Measurements from ENCODE around the gene TUBGCP3. TPM values are rescaled to one million over a fixed set of nuclear protein-coding genes. Genes with fewer than 3 reads are reported as not detected.
A peak's percentile ranks its signal among the peaks of the same experiment; 100 is the strongest.
"Not testable (repeated sequence)": the region's sequence is repeated elsewhere in the genome, so short reads cannot be mapped to it uniquely, and the experiment has no call there.

TUBGCP3 gene, protein sequence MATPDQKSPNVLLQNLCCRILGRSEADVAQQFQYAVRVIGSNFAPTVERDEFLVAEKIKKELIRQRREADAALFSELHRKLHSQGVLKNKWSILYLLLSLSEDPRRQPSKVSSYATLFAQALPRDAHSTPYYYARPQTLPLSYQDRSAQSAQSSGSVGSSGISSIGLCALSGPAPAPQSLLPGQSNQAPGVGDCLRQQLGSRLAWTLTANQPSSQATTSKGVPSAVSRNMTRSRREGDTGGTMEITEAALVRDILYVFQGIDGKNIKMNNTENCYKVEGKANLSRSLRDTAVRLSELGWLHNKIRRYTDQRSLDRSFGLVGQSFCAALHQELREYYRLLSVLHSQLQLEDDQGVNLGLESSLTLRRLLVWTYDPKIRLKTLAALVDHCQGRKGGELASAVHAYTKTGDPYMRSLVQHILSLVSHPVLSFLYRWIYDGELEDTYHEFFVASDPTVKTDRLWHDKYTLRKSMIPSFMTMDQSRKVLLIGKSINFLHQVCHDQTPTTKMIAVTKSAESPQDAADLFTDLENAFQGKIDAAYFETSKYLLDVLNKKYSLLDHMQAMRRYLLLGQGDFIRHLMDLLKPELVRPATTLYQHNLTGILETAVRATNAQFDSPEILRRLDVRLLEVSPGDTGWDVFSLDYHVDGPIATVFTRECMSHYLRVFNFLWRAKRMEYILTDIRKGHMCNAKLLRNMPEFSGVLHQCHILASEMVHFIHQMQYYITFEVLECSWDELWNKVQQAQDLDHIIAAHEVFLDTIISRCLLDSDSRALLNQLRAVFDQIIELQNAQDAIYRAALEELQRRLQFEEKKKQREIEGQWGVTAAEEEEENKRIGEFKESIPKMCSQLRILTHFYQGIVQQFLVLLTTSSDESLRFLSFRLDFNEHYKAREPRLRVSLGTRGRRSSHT
- total RNA-seq: 10 to 100 TPM; 27.3 to 67.2 TPM

DNA sequence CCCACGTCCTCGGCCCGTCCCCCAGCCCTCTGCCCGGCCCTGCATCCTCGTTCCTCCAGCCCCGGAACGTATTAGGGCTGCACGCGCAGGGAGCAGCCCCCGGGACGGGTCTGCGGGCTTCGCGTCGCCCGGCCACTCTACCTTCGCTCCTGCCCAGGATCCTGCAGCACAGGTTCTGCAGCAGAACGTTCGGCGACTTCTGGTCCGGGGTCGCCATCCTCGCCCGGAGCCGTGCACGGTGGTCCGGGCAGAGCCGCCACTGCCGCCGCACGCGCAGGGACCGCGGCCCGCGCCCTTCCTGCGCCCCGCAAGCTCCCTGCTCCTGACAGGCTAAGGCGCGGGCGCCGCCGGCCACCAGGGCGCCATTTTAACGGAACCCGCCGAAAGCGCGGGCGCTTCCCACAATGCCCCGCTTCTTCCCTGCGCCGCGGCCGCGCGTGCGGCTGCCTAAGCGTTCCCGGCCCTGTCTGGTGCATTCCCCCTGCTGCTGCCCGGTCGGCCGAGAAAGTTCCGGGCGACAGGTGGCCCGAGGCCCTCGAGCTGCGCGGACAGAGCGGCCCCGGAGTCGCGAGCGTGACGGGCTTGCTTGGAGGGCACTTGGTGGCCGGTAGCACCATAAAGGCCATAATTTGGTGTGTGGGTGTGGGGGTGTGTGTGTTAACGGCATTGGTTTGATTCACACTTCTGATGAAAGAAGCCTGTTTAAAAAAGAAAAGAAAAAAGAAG lies at the start of gene TUBGCP3:
TSS of gene TUBGCP3 (minus strand) at position 390 of the 726 bp plus-strand sequence. CDS start at position 217, 173 bp downstream.
- Mint-ChIP-seq H3K9me3 (peaks cover 0 to 4% of the 10 kb centered on the region in 2 donors), H3K27ac (peak within 1 kb of the TSS; percentile 93 to 96)

DNA sequence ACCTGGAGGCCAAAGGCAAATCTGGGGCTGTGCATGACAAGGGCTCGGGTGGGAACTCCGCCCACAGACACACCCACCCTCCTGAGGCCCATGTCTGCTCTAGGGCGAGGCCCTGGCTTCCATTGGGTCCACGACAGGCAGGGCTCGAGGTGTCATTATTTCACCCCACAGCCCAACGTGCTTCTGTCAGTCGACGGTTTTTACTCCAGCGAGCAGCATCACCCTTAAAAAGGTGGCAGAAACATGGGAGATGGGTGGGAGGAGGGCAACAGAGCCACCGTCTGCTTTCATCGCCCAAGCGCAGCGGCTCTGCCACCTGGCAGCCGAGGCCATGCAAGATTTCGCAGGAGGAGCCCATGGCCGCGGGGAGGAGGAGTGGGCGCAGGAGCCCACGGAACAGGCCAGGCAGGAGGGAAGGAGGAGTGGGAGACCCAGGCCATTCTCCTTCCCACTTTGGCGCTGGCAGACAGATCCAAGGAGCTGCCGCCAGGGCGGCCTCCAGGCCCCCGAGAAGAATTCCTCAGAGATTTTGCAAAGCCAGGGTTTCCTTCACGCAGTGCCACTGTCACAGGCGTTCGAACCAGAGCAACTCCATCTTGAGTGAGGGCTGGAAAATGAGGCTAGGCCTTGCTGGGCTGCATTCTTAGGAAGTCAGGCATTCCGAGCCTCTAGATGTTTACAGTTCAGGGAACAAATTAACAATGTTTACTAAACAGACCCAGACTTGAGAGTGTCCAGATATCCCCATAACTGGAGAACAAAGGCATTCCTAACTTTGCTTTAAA lies 49.3 kb upstream of the TUBGCP3 start:
- Mint-ChIP-seq H3K9me3 (no peaks in the 10 kb centered on the region), H3K27ac (no peak overlapping the region), H3K36me3 (no peaks in the 10 kb centered on the region)
- no peak for DNase-seq (ENCODE audit: low spot score in 2 of 2)
- no peak for ATAC-seq

More for the DNA sequence above, at the start of gene TUBGCP3:
- ATAC-seq (peak; percentile 79 to 88), DNase-seq (ENCODE audit: low spot score in 2 of 2) (peak; percentile 81 to 82)
- peaks cover 25% of the 10 kb centered on the region in 2 donors for H3K36me3 Mint-ChIP-seq

GRCh38 chr13:112636401-112636975 lies 48.5 kb upstream of the TUBGCP3 start:
- no peaks in the 10 kb centered on the region for H3K36me3 Mint-ChIP-seq
- H3K27ac Mint-ChIP-seq: no peak overlapping the region
- DNase-seq (ENCODE audit: low spot score in 2 of 2): no peak
- ATAC-seq: no peak
- no peaks in the 10 kb centered on the region for H3K9me3 Mint-ChIP-seq

- ATAC-seq (no peak), DNase-seq (ENCODE audit: low spot score in 2 of 2) (no peak)
- Mint-ChIP-seq H3K36me3 (no peaks in the 10 kb centered on the region), H3K27ac (no peak overlapping the region), H3K9me3 (no peaks in the 10 kb centered on the region)
Measured at GRCh38 chr13:112635323-112635722, 47.4 kb upstream of the TUBGCP3 start.

DNA sequence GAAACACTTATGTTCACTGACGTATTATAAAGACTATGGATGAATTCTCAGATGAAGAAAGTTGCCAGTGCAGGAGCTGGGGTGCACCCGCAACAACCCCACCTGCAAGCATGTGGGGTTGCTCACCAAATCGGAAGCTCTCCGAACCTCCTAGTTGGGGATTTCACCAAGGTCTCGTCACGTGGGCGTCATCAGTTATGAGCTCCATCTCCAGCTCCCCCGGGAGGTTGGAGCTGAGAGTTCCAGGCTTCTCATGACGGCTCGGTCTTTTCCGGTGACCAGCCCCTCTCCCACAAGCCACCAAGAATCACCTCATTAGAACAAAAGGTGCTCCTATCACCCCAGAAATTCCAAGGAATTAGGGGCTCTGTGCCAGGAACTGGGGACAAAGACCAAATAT lies 46.1 kb upstream of the TUBGCP3 start:
- DNase-seq (ENCODE audit: low spot score in 2 of 2): no peak
- Mint-ChIP-seq H3K9me3 (no peaks in the 10 kb centered on the region), H3K27ac (no peak overlapping the region), H3K36me3 (no peaks in the 10 kb centered on the region)
- ATAC-seq: no peak

DNA sequence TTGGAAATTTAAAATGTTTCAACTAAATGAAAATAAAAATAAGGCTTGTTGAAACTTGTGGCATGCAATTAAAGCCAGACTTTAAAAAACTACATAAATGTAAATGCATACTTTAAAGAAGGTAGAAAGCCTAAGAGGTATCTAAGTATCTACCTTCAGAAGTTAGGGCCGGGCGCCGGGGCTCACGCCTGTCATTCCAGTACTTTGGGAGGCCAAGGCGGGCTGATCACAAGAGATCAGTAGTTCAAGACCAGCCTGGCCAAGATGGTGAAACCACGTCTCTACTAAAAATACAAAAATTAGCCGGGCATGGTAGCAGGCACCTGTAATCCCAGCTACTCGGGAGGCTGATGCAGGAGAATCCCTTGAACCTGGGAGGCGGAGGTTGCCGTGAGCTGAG lies 42.3 kb upstream of the TUBGCP3 start:
- not testable (repeated sequence) for ATAC-seq, H3K27ac Mint-ChIP-seq, H3K36me3 Mint-ChIP-seq

GRCh38 chr13:112629161-112629560 lies 41.2 kb upstream of the TUBGCP3 start:
- Mint-ChIP-seq H3K36me3 (no peaks in the 10 kb centered on the region), H3K9me3 (no peaks in the 10 kb centered on the region), H3K27ac (no peak overlapping the region)

More for the DNA sequence above, 42.3 kb upstream of the TUBGCP3 start:
- not testable (repeated sequence) for DNase-seq (ENCODE audit: low spot score in 2 of 2); H3K9me3 Mint-ChIP-seq

DNA sequence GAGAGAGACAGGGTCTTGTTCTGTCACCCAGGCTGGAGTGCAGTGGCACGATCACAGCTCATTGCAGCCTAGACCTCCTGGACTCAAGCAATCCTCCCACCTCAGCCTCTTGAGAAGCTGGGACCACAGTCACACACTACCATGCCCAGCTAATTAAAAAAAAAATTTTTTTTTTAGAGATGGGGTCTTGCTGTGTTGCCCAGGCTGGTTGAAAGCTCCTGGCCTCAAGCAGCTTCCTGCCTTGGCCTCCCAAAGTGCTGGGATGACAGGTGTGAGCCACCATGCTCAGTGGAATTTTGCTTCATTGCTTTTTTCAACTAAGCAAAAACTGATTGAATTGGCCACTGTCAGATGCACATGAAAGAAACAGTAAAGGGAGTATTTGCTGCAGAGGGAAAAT lies 39.7 kb upstream of the TUBGCP3 start:
- not testable (repeated sequence) for H3K9me3 Mint-ChIP-seq; H3K27ac Mint-ChIP-seq; DNase-seq (ENCODE audit: low spot score in 2 of 2); H3K36me3 Mint-ChIP-seq; ATAC-seq

More at GRCh38 chr13:112629161-112629560, 41.2 kb upstream of the TUBGCP3 start:
- DNase-seq (ENCODE audit: low spot score in 2 of 2) (no peak), ATAC-seq (no peak)

- Mint-ChIP-seq H3K36me3 (no peaks in the 10 kb centered on the region), H3K9me3 (no peaks in the 10 kb centered on the region), H3K27ac (no peak overlapping the region)
- DNase-seq (ENCODE audit: low spot score in 2 of 2) (no peak), ATAC-seq (no peak)
Measured at GRCh38 chr13:112627161-112627560, 39.2 kb upstream of the TUBGCP3 start.

- no peak for ATAC-seq
- H3K9me3 Mint-ChIP-seq: no peaks in the 10 kb centered on the region
- H3K36me3 Mint-ChIP-seq: no peaks in the 10 kb centered on the region
- DNase-seq (ENCODE audit: low spot score in 2 of 2): no peak
- H3K27ac Mint-ChIP-seq: no peak overlapping the region
Measured at GRCh38 chr13:112626761-112627160, 38.8 kb upstream of the TUBGCP3 start.

DNA sequence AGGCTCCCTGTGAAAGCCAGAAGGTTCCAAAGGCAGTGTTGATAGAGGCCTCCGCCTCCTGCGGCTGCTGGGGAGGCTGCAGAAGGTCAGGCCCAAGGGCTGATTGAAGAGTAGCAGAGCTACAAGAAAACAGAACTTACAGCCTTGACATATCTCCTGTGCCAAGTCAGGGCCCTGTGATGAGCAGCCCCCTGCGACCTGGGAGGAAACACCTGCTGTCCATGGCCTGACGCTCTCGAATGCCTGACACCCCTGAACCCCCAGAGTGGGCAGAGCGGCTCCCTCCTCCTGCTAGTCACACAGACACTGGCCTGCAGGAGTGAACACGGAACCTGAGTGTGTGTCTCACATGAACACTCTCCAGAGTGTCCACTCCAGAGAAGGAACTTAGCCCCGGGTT lies 38.2 kb upstream of the TUBGCP3 start:
- no peaks in the 10 kb centered on the region for H3K9me3 Mint-ChIP-seq
- no peak for DNase-seq (ENCODE audit: low spot score in 2 of 2)
- no peaks in the 10 kb centered on the region for H3K36me3 Mint-ChIP-seq

DNA sequence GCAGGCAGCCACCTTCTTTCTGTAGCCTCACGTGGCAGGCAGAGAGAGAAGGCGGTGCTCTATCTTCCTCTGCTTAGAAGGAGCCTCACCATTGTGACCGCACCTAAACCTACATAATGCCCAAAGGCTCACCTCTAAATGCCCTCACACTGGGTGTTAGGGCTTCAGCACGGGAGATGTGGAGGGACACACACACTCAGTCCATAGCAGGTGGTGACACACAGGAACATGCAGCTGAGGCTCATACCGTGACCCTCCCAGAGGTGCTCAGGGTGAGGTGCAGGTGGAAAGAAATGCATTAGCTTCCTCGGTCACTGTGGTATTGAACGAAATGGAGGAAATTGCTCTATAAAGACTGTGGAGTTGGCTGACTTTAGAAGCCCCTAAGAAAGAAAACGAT lies 37.7 kb upstream of the TUBGCP3 start:
- H3K9me3 Mint-ChIP-seq: no peaks in the 10 kb centered on the region
- H3K36me3 Mint-ChIP-seq: no peaks in the 10 kb centered on the region
- no peak for DNase-seq (ENCODE audit: low spot score in 2 of 2)
- H3K27ac Mint-ChIP-seq: no peak overlapping the region
- no peak for ATAC-seq

More for the DNA sequence above, 38.2 kb upstream of the TUBGCP3 start:
- no peak overlapping the region for H3K27ac Mint-ChIP-seq
- ATAC-seq: no peak

- no peak for DNase-seq (ENCODE audit: low spot score in 2 of 2)
- H3K27ac Mint-ChIP-seq: no peak overlapping the region
- no peaks in the 10 kb centered on the region for H3K36me3 Mint-ChIP-seq
- ATAC-seq: no peak
- H3K9me3 Mint-ChIP-seq: no peaks in the 10 kb centered on the region
Measured at GRCh38 chr13:112624602-112625430, 36.9 kb upstream of the TUBGCP3 start.

GRCh38 chr13:112624040-112624439 lies 36.1 kb upstream of the TUBGCP3 start:
- H3K27ac Mint-ChIP-seq: peak overlapping the region in 1 of 2 donors; percentile 67
- no peaks in the 10 kb centered on the region for H3K36me3 Mint-ChIP-seq
- ATAC-seq: no peak
- DNase-seq (ENCODE audit: low spot score in 2 of 2): no peak
- H3K9me3 Mint-ChIP-seq: no peaks in the 10 kb centered on the region
